Activated naive CD8-positive, alpha-beta T cell treated with anti-CD3 and anti-CD28 coated beads, Interleukin-2, amount 50 U/mL, for 16 hours (primary cell): ENCODE measurements around the gene ANKRD42.

Experiments
- DNase-seq: peaks from one replicate; pipeline ENCODE4 v3.0.0-alpha.2; 2020; ENCODE audit warnings: low read depth, low spot score

ANKRD42 gene

GRCh38 chr11:83287631-83288030 is 94.1 kb downstream of the ANKRD42 start:
- DNase-seq: no peak

GRCh38 chr11:83292709-83293456 is 99.4 kb downstream of the ANKRD42 start:
- DNase-seq: no peak

- DNase-seq: no peak
Measured at GRCh38 chr11:83293457-83293774, 99.9 kb downstream of the ANKRD42 start.

GRCh38 chr11:83294208-83294607 is 100.7 kb downstream of the ANKRD42 start:
- no peak for DNase-seq
